ENCODE results near the gene NVL.
"Not testable (repeated sequence)": the region's sequence is repeated elsewhere in the genome, so short reads cannot be mapped to it uniquely, and the experiment has no call there.

NVL gene

DNA sequence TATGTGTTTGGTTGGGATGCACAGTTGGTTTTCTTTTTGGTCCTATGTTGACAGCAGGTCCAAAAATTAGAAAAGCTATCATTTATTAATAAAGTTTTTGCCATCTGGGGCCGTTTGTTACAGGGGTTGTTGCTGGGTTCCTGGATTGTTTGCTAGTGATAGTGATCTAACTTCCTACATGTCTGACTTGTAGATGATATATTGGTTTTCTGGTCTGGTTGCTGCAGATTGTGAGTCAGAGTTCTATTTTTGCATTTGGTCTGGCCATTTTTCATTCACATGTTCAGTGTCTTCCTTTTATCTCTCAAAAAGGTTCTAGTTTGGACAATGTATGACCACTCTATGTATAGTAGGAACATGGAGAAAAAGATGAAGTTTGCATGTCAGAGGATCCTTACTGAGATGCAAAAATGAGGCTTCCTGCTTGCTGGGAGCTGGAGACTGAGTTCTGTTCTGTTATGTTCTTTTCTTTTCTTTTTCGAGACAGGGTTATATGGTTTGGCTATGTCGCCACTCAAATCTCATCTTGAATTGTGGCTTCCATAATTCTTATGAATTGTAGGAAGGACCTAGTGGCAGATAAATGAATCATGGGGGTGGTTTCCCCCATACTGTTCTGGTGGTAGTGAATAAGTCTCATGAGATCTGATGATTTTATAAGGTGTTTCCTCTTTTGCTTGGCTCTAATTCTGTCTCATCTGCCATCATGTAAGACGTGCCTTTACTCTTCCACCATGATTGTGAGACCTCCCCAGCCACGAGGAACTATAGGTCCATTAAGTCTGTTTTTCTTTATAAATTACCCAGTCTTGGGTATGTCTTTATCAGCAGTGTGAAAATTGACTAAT lies 4.2 kb upstream of the NVL start:
- DNase-seq = peak; percentile 71

DNA sequence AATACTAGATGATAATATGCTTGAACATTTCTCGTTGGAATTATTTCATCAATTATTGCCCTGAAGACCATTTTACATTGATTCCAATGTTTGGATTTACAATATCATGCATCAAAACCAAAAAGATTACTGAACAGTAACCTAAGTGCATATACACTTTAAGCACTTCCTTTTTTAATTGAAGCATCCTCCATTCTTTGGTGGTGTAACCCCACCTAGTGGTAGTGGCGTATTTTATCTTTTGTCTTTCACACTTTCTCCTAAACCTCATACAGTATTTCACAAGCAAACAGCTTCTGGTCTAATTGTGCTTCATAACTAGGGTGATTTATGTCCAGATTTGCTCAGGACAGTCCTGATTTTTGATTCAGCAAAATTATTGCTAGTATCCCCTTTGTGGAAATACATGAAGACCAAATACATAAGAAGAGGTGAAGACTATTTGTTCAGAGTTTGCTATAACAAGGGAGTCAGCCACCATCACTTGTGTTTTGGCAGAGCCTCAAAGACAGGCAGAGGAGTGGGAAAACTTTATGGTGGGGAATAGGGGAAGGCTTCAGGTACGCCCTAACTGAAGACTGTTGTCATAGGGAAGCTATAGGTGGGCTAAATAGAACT lies 3.4 kb upstream of the NVL start:
- DNase-seq = peak; percentile 94

DNA sequence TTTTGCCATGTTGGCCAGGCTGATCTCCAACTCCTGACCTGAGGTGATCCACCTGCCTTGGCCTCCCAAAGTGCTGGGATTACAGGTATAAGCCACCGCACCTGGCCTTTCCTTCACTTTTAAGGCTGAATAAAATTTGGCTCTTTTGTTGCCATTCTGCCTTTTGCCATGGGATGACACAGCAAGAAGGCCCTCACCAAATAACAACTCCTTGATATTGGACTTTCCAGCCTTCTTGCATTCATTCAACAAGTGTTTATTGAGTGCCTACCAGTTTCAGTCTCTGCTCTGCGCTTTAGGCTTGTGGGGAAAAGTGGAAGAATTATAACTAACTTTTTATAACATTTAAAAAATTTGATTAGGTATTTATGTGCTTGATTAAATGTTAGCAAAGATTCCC lies 1.9 kb upstream of the NVL start:
- DNase-seq = no peak

DNA sequence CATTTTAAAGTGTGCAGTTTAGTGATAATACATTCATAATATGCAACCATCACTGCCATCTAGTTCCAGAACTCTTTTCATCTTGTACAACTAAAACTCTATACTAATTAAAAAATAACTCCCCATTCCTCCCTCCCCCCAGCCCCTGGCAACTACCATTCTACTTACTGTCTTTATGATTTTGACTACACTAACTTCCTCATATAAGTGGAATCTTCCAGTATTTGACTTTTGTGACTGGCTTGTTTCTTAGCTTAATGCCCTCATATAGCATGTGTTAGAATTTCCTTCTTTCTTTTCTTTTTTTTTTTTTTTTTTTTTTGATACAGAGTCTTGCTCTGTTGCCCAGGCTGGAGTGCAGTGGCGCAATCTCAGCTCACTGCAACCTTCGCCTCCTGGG lies 1.4 kb upstream of the NVL start:
- peak; percentile 37 for DNase-seq

DNA sequence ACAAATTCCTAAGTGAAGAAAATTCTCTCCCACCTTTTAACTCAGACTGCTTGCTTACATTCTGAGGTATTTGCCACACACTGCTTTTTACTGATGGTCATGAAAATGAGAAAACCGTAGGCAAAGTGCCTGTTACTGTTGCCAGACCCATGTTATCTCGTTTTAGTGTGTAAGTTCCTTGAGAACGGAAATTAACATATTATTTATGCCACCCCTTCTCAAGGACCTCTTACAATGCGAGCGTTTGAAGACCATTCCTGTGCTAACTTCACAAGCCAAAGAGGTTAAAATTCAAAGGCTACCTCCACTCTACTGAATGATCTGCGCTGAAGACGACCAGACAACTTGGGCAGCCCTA lies 509 bp downstream of the NVL start:
- DNase-seq = peak; percentile 60

DNA sequence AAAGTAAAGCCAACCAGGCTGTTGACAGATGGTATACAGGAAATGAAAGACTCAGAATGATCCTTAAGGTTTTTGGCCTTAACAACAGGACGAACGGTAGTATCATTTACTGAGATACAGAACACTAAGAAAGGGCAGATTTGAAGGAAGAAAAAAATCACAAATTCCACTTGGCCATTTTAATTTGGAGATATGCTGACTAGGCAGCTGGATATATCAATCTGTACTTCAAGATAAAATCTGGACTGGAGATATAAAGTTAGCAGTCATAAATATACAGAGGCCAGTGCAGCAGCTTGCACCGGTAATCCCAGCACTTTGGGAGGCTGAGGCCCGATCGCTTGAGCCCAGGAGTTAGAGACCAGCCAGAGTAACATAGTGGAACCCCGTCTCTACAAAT lies 1.3 kb downstream of the NVL start:
- no peak for DNase-seq

DNA sequence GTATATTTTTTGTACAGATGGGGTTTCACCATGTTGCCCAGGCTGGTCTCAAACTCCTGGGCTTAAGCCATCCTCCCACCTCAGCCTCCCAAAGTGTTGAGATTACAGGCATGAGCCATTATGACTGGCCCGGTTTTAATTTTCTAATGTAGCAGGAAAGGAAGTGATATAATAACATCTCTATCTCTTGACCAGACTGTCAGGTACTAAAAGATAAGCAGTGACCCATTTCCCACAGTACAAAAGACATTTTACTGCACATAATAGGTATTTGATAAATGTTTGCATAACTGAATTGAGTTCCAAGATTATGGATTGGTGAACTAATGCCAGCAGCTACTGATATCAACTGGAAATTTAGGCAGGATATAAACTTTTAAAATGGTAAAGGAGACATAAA lies 4.0 kb downstream of the NVL start:
- DNase-seq = no peak

DNA sequence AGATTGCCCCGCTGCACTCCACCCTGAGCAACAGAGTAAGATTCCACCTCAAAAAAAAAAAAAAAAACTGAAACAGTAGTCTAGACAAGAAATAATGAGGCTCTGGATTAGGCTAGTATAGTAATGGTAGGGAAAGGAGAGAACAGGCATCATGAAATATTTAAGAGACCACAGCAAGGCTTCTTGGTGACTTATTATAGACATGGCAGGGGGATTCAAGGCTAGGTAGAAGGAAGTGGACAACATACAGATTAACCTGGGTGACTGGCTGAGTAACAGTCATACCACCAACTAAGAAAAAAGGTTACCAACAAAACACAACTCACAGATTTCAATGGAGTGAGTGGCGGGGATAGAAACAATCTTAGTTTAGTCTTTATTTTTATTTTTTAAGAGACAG lies 8.3 kb downstream of the NVL start:
- DNase-seq = no peak

DNA sequence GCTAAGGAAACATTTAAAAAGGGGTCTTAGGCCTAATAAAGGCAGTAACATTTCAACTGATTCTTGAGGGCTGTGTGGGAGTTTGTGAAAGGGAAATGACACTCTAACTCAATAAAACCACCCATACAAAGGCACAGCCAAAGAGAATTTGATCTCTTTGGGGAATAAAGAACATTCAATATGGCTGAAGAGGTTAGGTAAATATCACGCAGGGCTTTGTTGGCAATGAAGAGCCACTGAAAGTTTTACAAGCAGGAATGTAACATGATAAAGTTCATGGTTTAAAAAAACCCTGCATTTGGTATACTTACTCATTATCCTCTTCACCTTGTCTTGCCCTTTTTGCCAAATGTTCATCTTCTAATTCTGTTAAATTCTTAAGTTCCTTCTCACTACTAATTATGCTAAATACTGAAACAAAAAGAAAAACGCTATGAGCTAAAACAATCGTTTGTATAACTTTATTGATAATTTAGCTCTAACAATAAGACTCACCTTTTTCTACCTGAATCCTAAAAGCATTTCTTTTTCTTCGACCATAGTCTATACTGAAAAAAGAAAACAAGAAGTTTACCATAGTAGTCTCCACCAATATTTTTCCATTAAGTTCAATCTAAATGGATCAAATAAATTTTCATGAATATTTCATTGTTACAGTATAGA lies 12.5 kb downstream of the NVL start:
- no peak for DNase-seq

DNA sequence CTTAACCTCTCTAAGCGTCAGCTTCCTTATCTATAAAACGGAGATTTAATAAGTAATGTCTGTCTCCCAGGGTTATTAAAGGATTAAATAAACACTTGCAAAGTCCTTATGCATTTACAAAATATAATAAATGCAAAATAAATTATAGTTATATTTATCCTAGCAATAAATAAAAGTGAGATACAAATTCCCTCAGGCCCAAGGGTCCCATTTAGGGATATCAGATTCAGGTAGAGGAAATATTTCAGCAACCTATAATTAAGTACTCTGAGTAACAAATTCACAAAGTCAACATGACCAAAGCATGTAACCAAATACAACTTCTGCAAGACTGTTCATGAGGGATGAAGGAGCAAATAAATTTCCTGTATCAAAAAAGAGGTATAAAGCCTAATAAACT lies 17.9 kb downstream of the NVL start:
- no peak for DNase-seq

DNA sequence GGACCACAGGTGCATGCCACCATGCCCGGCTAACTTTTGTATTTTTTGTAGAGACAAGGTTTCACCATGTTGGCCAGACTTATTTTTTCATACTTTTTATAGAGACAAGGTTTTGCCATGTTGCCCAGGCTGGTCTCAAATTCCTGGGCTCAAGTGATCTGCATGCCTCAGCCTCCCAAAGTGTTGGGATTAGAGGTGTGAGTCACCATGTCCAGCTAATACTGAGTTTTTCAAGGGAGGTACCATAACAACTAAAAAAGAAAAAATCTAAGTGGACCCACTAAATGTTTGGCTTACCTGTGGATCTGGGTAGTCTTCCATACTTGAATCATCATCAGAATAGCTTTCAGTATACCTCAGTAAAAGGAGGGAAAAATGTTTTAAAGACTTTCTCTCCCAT lies 18.5 kb downstream of the NVL start:
- not testable (repeated sequence) for DNase-seq

DNA sequence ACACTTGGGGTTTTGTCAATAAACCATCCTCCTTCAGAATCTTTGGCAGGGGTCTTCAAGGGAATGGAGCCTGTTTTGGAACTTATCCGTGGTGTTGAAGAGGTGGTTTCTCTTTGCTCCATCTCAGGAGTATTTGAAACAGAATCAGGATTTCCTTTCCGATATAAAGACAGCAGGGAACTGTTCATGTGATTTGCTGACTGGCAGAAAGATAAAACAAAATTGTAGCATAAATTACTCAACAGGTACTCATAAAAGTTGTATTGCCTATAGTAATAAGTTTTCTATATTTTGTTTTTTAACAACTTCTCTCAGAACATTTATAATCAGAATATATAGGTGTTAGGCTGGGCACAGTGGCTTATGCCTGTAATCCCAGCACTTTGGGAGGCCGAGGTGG lies 21.9 kb downstream of the NVL start:
- DNase-seq = no peak

DNA sequence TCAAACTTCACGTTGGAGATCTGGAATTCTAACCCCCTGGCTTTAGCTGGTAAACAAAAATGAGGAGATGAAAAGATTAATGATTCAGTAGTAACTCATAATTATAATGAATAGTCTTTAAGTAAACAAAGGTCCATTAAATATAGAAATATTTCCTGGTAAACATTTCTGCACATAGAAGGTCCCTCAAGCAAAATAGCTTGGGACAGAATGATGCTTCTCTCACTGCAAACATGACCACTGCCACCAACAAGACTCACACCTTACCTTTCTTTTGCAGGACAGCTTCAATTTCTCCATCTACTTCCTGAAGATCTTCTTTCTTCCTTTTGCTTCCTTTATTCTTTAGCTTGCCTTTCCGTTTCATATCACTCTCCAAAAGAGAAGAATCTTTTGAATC lies 25.2 kb downstream of the NVL start:
- DNase-seq = no peak

DNA sequence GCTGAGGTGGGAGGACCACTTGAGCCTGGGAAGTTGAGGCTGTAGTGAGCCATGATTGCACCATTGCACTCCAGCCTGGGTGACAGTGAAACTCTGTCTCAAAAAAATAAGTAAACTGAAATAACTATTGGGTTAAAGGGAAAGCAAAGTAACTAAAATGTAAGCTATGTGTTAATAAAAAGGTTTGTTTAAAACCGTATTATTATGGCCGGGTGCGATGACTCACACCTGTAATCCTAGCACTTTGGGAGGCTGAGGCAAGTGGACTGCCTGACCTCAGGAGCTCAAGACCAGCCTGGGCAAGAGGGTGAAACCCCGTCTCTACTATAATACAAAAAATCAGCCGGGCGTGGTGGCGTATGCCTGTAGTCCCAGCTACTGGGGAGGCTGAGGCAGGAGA lies 27.0 kb downstream of the NVL start:
- DNase-seq = no peak

DNA sequence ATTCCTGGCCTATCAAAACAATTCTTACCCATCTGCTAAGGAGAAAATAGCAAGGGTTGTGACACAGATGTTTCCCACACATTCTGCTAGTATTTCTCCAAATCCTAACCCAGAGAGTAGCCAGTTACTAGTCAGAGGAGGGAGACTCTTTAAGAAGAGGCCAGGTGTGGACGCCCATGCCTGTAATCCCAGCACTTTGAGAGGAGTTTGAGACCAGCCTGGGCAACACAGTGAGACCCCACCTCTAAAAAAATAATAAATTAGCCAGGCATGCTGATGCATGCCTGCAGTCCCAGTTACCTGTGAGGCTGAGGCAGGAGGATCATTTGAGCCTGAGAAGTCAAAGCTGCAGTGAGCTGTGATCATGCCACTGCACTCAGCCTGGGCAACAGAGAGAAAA lies 28.6 kb downstream of the NVL start:
- DNase-seq = no peak

DNA sequence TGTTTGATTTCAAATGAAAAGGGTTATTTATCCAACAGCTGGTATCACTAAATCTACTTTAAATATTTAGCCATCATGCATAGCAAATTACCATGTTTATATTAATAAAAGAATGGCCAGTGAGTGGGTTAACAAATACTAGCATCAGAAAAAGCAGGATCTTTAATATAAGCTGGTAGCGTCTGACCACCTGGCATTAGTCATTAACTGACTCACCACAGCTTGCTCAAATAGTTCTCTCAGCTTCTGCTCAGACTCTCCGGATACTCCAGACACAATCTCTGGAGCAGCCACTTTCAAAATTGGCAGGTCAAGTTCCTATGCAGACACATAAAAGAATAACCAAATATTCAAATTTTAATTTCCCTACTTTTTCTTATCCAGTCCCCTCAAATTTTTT lies 29.6 kb downstream of the NVL start:
- no peak for DNase-seq

DNA sequence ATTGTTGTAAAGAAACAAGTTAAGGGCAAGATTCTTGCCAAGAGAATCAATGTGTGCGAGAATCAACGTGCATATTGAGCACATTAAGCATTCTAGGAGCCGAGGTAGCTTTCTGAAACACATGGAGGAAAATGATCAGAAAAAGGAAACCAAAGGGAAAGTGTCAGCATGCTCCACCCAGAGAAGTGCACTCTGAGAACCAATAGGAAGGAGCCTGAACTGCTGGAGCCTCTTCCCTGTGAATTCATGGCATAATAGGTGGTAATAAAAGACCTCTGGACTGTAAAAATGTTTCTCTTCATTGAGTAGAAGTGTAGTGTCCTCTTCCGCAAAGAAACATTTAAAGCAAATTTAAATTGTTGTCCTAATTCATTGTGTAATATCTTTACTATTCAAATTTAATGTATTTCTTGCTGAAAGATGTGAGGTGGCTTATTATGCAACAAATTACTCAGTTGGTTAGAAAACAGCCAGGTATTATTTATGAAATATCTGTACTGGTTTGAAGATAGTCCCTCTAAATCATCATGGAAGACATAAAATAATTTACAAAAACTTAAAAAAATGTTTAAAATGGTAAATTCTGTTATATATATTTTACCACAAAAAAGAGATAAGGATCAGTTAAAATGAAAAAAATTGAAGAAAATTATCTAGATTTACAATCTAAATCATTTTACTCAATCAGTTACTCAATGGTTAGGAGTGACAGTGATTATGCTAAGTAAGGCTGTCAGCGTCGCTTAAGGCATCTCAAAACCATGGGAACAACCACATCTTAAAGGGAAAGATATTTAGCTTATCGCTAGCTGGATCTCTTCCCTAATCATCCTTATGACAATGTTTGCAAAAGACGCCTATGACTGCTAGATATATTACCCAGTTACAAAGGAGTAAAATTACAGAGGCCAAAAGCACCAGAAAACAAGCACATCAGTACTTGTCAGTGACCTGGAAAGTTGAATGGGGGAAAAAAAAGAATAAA lies 31.3 kb downstream of the NVL start:
- no peak for DNase-seq

DNA sequence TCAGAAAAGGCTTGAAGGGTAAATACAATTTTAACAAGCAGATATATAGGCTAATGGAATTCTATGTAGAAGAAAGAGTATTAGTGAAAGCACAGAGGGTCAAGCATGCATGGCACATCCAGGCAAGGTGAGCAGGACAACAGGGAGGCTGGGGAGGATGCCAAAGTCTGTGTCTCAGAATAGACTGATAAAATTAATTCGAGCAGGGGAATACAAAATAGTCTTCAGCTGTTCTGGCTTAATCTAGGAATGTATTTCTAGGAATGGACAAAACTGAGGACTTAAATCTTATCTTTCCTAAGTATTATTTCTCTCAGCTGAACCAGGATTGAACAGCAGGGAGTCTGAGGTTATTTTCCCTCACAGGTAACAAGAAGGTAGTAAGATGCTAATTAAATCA lies 35.2 kb downstream of the NVL start:
- no peak for DNase-seq

DNA sequence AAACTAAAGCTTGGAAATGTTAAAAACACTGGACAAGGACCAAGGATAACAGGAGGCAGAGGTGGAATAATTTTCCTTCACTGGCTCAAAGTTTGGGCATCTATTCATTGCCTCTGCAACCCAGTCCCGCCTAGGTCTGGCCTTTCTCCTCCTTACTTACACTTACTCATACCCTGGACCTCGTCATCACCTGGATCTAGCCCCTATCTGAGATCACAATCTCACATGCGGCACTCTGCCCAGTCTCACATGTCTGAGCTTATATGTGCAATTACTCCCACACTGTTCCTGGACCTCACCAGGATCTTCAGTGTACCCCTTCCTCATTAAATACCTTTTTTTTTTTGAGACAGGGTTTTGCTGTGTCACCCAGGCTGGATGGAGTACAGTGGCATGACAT lies 37.6 kb downstream of the NVL start:
- no peak for DNase-seq

DNA sequence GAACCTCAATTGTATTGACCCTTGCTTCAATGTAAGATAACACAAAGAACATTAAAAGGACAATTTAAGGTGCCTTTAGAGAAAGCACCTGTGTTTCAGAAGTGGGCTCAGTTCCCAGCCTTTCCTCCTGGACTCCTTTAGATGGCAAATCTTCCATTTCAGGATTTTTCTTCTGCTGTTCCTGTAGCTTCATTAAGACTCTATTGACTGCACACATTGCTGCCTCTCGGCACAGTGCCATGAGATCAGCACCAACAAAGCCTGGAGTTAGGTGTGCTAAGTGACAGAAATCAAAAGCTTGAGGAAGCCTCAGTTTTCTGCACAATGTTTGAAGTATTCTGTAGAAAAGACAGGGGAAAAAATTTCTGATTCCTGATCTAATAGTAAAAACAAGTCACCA lies 40.6 kb downstream of the NVL start:
- DNase-seq = no peak

DNA sequence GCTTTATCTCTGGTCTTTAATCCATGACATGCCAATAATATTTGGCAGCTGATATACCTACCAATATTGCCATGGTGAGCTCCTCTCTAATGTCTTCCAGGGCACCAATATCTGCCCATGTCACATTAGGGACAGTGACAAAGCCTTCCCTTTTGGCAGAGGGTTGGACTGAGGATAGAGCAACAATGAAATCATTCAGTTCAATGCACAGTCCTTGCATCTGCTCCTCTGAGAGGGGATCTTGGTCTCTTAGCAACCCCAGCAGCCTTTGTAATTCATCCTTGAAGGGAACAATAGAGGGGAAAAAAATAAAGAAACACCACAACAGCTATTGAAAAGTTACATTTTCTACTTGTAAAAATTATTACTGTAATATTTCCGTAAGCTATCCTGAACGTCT lies 42.3 kb downstream of the NVL start:
- DNase-seq = no peak

DNA sequence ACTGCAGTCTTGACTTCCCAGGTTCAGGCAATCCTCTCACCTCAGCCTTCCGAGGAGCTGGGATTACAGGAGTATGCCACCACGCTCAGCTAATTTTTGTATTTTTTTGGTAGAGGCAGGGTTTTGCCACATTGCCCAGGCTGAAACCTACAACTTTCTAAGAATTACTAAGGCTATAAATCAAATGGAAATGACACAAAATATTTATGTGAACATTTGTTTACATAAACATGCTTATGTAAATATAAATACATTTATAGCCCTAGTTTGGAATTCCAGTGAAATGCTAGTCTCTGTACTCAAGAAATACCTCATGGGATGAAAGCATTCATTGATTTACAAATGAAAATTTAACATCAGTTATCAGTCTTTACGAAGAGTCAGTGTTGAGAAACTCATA lies 47.8 kb downstream of the NVL start:
- no peak for DNase-seq

DNA sequence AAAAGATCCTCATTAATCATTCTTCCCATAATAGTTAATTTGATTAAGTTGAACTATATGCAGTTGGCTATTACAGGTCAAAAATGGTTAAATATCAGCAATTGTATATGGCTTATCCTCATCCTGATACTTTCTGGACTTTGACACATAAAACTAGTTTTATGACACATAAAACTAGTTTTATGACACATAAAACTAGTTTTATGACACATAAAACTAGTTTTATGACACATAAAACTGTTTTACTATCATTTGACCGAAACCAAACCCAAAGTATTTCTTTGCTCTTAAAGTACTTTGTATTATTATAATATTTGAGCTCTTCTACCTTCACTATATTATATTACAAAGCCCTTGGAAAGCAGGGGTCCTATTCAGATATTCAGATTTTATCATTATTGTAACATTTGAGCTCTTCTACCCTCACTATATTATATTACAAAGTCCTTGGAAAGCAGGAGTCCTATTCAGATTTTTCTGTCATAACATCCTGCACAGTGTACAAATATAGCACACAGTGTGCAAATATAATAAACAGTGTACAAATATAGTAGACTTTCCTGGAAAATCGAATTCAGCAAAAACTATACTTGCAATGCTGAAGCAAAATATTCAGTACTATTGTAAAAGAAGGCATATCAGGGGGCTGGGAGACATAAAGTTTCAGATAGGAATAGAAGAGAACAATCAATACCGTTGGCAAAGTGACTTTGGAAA lies 53.0 kb downstream of the NVL start:
- no peak for DNase-seq
